Stimulated activated CD4-positive, alpha-beta T cell treated with anti-CD3 and anti-CD28 coated beads, Interleukin-4, amount 100 ng/mL, for 24 hours (primary cell): ENCODE results near the gene GTPBP2.
"Not testable (repeated sequence)": the region's sequence is repeated elsewhere in the genome, so short reads cannot be mapped to it uniquely, and the experiment has no call there.

ENCODE experiments used
- DNase-seq: peaks from one replicate; pipeline ENCODE4 v3.0.0-alpha.2; 2020

GTPBP2 gene, protein sequence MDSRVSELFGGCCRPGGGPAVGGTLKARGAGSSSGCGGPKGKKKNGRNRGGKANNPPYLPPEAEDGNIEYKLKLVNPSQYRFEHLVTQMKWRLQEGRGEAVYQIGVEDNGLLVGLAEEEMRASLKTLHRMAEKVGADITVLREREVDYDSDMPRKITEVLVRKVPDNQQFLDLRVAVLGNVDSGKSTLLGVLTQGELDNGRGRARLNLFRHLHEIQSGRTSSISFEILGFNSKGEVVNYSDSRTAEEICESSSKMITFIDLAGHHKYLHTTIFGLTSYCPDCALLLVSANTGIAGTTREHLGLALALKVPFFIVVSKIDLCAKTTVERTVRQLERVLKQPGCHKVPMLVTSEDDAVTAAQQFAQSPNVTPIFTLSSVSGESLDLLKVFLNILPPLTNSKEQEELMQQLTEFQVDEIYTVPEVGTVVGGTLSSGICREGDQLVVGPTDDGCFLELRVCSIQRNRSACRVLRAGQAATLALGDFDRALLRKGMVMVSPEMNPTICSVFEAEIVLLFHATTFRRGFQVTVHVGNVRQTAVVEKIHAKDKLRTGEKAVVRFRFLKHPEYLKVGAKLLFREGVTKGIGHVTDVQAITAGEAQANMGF

DNA sequence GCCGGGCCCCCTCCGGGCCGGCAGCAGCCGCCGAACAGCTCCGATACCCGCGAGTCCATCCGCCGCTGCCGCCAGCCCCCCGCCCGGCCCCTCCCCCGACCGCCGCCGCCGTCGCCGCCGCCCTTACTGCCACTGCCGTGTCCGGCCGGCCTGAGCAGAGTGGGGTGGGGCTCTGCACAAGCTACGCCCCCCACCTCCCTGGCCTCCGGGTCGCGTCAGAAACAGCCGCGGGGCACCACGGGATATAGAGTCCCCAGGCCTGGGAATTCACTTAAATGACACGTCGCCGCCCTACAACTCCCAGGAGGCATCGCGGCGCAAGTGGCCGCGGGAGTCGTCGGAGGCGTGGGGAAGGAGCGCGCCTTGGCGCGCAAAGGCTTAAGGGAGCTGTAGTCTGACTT is at the start of gene GTPBP2:
Gene GTPBP2, minus strand, starts transcription at position 161 of the 401 bp plus-strand sequence. Its CDS starts 102 bp downstream, at position 59.
- peak; percentile 98 for DNase-seq

DNA sequence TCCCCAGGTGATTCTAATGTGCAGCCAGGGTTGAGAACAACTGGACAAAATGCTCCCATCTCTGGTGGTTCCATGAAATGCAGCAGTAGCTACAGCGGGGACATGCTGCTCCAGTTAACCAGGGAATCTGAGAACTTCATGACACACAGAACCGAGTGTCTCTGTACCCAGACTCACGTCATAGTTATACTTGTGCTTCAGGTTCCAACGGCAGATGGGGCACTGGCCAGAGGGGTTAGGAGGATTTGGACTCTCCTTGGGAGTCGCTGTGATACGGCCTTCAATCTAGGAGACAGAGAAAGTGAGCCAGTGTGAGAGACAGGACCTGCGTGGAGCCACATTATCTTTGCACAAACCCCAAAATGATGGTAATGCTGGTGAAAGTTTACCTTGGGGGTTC is 49.3 kb upstream of the GTPBP2 start:
- no peak for DNase-seq

DNA sequence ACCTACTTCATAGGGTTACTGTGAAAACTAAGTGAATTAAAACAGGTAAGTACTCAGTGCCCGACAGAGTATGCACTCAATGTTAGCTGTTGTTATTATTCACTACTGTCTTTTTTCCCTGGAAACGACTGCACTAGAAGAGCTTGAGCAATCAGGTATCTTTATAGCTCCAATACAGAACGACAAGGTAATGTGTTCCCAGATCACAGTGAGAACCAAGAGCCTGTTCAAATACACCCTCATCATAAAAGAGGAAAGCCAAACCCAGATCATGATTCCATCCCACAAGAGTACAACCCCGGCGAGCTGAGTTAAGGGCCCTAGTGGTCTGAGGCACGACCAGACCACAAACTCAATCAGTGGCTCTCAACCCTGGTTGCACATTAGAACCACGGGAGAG is 48.7 kb upstream of the GTPBP2 start:
- DNase-seq, result no peak

DNA sequence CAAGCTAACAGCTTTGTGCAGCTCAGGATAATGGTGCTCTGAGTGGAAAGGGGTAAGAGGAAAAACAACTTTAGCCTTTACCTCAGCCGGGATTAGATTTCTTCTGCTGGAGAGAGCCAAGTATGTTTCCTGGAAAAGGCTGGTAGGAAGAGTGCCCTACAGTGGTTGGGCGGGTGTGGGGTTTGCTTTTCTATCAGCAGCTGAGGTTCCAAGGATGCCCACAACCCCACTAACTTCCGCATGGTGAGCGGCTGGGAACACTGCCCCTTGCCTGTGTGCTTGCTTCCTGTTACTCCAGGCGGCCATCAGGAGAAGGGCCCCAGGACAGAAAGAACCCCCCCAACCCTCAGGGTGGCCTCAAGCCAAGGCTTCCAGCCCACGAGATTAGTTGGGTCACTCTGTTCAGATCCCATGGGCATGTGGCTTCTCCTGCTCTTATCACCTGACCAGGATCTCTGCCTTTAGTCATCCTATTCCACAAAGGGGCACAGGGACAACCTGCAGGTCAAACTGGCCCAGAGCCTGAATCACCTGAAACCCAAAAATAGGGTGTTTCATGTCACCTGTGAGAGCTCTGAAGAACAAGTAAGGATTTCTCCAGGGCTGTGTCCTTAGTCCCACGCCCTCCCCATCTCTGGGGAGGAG is 48.0 kb upstream of the GTPBP2 start:
- no peak for DNase-seq

DNA sequence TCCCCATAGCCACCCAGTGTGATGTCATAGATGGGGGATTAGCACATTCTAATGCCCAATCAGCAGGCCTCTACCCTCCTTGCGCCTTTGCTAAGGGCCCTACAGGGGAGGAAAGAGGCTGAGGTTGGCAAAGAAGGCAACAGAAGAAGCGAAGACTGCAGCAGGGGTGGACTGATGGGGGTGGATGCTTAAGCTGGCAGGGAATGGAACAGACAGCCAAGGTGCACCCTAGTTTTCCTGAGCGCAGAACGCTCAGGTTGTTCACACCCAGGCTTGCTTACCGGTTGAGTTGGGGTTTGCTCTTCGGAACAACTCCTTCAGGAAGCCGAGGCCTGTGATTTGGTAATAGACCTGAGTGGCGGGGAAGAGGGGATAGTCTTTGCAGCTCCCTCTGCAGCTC is 45.9 kb upstream of the GTPBP2 start:
- DNase-seq, result no peak

DNA sequence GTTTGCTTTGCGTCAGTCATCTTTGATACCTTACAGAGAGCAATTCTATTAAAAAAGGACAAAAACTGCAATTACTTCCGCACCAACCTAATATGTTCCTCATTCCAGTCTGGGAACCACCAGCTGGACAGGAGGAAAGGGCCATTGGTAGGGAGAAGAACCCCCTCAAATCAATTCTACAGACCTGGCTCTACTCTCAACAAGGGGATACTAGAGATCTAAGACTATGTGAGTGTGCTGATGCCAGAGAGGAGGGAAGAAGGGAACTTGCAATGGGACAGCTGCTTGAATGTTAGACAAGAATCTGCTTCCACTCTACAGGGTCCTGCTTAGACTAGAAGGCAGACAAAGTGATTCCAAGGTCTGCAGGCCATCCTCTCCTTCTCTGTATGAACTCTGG is 45.2 kb upstream of the GTPBP2 start:
- DNase-seq, result no peak

DNA sequence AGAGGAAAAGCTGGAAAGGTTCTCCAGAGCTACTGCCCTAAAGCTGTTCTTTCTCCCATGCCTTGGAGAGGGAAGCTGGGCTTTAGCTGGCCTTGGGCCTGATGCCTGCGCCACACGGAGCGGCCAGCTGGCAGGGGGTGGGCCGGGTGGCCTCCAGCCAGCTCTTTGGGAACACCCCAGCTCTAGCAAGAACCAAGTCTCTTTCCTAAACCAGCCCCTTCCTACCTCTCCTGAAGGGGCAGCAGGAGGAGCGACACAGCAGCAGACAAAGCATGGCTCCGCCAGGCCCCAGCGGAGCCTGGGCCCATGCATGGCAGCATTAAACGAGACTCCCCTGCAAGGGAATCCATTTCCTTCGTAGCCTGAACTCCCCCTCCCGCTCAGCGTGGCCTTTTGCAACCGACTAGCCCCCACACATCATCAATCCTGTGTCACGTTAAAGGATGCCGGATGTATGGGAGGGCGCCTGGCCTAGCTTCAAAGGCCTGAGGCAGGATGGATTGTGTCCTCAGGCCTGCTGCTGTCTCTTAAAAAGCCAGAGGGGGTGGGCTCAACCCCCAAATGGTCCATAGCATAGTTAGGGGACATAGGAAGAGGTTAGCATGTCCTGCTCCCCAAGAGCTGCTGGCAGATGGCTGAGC is 44.5 kb upstream of the GTPBP2 start:
- DNase-seq, result no peak

DNA sequence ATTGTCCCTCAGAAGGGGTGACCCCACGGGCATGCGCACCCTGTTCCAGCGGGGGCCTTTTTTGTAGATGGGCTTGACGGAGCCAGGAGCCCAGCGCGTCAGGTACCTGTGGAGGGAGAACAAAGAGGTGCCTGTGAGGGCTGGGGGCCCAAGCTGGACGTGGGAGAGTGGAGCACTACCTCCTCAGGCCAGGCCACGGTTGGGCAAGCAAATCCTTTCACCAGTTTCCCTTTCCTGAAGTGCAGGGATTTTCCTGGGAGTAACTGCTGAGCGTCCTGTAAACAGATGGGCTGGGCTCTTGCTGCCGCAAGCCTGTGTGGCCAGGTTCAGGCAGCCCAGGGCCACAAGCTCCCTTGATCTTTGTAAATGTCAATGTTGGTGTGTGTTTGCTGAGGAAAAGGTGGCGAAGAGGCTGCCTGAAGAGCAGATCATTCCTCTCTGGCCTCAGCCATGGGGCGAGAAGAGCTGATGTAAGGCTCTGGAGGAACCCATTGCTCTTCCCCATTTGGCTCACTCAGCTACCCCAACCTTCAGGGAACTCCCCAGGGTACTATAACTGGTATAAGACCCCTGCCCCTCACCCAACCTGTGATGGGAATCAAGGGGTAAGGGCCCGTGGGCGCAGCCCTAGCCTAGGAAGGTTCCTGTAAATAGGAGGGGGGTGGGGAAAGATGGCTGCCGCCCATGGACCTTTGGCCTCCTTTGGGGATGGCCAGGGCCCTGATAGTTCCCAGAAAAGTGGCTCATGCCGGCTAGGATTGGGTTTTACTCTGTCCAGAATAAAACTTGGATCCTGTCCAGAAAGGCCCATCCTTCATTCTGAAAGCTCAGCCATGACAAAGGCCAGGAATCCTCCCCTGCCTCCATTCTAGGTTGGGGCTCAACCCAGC is 43.0 kb upstream of the GTPBP2 start:
- DNase-seq, result no peak

DNA sequence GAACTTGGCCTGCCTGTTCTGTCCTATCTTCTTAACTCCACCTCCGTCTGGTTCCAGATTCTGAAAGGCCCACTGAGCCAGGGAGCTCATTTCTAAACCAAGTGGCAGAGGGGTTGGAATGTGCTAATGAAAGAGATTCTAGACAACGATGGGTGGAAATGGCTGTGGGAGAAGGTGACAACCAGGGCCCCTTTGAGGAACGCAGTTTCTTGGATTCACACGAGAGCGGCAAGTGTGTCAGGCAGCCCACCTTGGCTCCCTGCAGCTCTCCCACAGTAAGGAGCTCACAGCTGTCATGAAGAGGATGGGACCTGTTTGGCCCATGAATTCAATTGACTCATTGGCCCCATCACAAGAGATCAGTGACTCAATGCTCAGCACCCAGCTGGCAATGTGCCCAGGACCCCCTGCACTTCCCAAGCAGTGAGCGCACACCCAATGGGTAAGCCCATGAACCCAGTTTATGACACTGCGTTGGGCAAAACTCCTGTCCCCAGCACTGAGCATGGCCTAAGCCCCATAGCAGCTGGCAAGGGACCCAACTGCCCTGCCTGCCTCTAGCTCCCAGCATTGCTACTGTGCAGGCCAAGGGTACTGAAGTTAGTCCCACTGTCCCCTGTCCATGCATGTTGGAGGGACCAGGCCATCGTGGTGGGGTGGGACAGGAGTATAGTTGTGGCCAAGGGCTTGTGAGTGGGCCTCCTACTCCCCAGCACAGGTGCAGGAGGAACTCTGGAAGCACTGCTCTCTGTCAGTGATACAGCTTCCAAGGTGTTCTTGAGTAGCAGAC is 42.1 kb upstream of the GTPBP2 start:
- no peak for DNase-seq

DNA sequence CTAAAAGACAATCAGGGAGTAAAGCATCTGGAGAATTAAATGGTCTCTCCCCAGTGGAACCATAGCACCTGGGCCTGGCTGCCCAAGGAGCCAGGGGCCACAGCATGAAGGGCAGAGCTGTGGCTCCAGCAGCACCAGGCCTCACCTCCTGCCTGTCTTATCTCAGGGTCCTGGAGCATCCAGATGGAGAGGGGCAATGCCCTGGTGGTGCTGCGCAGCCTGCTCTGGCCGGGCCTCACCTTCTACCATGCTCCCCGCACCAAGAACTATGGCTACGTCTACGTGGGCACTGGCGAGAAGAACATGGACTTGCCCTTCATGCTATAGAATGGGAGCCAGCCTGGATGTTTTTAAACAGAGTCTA is 41.5 kb upstream of the GTPBP2 start:
- DNase-seq, result no peak

DNA sequence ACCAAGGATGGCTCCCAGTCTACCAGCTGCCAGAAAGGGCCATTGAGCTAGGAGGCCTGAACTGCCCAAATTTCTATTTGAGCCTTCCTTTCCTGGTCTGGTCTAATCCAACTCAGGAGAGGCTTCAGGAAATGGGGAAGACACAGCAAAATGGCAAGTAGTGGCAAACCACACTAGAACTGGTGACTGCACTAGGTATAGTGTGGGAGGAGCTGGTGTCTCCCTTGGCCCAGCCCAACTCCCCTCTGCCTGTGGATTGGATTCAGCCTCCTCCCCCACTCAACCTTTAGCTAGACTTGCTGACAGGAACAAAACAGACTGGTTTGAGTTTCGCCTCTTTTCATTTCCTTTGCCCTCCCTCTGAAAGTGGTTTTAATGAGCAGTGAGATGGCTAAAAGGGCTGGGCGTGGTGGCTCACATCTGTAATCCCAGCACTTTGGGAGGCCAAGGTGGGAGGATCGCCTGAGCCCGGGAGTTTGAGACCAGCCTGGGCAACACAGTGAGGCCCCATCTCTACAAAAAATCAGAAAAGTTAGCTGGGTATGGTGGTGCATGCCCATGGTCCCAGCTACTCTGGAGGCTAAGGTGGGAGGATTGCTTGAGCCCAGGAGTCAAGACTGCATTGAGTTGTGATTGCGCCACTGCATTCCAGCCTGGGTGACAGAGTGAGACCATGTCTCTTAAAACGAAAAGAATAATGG is 41.0 kb upstream of the GTPBP2 start:
- DNase-seq, result no peak

DNA sequence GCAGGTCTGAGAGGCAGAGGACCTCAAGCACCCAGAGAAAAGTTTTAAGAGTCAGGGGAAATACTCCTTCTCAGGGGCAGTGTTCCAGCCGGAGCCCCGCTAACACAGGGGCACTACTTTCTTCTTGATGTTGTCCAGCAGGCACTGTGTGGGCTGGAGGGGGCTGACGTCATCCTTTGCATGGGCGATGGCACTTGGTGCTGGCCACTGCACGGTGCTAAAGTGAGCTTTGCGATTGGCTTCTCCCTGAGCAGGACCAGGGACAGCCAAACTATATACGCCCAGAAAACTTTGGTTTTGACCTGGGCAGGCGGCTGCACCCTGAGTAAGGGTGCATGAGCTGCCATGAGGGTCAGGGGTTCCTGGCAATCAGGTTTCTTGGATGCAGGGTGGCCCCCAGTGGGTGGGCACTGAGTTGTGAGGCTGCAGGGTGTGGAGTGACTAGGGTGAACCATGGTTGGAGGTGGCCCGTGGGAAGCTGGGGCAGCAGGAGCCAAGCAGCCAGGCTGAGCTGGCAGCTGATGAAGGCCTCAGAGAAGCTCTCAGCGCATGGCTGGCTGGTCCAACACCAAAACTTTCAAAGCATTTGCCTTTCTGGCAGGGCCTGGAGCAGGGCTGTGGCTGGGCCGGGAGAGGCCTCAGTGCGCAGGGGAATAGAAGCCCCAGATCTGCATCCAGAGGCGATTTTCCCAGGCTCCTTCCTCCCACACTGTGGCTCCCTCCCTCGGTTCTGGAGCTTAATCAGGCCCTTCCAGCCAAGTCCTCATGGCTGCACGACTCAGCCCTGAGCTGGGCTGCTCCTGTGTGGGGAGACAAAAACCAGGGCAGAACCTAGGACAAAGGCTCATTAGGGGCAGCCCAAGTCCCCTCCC is 40.2 kb upstream of the GTPBP2 start:
- DNase-seq, result no peak

DNA sequence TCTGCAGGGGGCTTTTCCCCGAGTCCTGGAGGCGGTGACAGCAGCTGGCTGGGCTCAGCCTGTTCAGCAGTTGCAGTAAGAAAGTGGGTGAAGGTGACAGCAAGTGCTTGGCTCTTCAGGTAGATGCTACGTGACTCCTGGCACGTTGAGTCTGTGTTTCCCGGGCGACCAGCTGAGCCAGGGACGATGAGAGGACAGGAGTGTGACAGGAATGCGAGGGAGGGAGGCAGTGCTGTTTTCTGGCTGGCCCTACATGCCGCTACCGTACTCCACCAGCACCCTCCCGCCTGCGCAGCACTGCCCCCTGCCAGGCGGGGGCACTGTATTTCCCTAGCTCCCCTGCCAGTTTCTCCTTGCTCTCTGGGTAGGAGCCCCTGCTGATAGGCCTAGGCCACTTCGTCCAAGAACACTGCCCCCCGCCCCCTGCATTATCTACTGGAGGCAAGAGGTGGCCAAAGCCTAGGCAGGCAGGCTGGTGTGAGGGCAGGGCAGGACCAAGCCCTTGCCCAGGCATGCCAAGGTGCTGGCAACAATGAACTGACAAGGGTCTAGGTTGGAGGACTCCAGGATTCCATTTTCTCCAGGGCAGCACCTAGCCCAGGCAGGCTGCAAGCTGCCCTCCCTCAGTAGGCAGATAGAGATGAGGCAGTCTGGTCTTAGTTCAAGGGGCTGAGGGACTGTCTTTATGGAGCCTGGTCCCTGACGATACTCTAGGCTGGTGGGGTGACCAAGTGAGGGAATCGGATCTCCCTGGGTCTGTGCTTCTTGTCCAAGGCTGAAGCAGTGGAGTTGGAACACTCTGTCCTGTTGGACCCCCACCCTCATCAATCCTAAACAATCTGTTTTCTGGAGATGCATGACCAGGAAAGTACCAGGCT is 39.3 kb upstream of the GTPBP2 start:
- DNase-seq, result peak; percentile 40

DNA sequence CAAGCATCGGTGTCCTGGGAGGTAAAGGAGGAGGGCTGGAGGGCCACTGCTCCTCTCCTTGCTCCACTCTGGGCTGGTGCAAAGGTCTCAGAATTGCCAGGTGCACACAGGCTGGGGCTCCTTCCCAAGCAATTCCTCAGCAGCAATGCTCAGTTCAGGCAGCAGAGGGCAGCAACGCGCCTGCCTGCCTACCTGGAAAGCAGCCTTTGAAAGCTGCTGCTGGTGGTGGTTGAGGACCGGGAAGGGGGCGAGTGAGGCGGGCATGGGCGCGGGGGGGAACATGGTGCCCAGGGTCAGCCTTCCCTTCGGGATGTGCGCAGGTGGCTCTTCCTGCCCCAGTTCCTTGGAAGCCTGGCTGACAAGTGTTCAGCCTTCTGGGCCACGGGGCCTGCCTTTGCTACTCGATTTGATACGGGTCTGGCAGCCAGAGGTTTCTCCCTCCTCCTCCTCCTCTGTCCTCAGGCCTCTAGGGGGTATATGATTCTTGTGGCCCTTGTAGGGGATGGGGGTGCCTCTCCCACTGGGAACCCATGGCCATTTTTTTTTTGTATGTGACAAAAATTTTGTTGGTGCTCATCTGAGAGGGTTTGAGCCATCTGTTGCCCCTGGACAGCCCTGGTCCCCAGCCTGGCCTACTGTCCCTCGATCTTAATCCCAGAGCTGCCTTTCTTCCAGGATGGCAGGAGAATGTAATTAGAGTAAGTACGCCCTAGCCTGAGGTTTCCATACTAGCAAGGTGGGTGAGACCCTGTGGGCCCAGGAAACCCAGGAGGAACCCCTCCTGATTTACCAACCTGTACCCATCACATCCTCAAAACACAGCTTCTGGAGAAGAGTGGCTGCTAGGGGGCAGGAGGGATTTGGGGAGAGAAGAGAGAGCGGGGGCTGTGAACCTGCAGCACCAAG is 38.4 kb upstream of the GTPBP2 start:
- peak; percentile 86 for DNase-seq

DNA sequence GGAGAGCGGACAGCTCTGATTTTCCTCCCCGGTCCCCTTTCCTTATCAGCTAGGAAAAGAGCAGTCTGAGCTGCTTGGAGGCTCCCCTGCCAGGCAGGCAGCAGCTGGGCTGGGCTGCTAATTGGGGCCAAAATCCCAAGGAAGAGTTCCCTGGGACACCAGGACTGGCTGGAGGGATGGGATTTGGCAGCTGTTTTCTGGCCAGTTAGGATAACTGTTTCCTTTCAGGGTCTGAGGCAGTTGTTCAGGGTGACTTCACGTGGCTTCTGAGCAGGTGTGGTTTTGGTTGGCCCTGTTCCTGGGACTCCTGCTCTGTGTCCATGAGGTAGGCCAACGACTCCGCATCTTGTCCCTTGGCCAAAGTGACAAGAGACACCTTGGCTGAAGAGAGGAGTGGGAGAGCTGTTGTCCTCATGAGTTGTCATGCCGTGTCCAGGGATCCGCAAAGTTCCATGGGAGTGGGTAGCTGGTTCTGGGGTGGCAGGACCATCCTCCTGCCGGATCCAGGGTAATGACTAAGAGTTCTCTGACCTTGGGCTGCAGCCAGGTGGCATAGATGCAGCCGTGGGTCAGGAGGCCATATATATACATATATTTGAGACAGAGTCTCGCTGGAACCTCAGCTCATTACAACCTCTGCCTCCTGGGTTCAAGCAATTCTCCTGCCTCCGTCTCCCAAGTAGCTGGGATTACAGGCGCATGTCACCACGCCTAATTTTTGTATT is 37.3 kb upstream of the GTPBP2 start:
- DNase-seq, result no peak

DNA sequence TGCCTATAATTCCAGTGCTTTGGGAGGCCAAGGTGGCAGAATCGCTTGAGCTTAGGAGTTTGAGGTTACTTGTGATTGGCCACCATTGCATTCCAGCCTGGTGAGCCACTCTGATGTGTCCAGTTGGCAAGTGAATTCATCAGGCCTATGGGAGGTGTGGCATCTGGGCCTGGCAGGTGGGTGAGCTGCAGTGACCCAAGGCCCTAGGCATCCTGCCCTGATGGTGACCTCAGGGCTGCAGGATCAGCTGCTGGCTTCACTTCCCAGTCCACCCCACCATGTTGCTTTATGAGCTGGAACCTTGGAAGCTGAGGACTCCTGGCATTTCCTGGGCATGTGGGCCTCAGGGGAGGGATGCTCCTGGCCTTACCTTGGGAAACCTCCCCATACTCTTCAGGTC is 36.3 kb upstream of the GTPBP2 start:
- no peak for DNase-seq

DNA sequence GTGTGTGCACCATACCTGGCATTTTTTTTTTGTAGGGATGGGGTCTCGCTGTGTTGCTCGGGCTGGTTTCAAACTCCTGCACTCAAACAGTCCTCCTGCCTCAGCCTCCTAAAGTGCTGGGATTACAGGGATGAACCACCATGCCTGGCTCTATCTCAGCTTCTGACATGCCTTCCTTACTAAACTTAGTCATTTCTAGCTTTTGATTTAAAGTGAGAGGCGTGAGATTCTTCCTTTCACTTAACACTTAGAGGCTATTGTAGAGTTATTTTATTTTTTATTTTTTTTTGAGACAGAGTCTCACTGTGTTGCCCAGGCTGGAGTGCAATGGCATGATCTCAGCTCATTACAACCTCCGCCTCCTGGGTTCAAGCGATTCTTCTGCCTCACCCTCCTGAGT is 33.9 kb upstream of the GTPBP2 start:
- DNase-seq, result not testable (repeated sequence)
